ENCODE data around the gene GGACT.

Gene GGACT

GRCh38 chr13:100510208-100510957 lies 78.2 kb downstream of the GGACT start:
- no peak for DNase-seq

- DNase-seq, result no peak
Observed at GRCh38 chr13:100508996-100509395, 79.6 kb downstream of the GGACT start.

GRCh38 chr13:100508455-100508854 lies 80.1 kb downstream of the GGACT start:
- no peak for DNase-seq

- no peak for DNase-seq
Observed at GRCh38 chr13:100506600-100507422, 81.8 kb downstream of the GGACT start.

GRCh38 chr13:100506154-100506553 lies 82.4 kb downstream of the GGACT start:
- DNase-seq, result no peak

GRCh38 chr13:100503622-100504021 lies 85.0 kb downstream of the GGACT start:
- no peak for DNase-seq

- no peak for DNase-seq
Observed at GRCh38 chr13:100502446-100502845, 86.1 kb downstream of the GGACT start.

GRCh38 chr13:100497389-100497788 lies 91.2 kb downstream of the GGACT start:
- no peak for DNase-seq

- DNase-seq, result no peak
Observed at GRCh38 chr13:100495455-100495854, 93.1 kb downstream of the GGACT start.

- no peak for DNase-seq
Observed at GRCh38 chr13:100493418-100493817, 95.2 kb downstream of the GGACT start.

- DNase-seq, result no peak
Observed at GRCh38 chr13:100491164-100491842, 97.3 kb downstream of the GGACT start.

- no peak for DNase-seq
Observed at GRCh38 chr13:100490692-100491091, 97.9 kb downstream of the GGACT start.

- DNase-seq, result no peak
Observed at GRCh38 chr13:100485265-100485664, 103.3 kb downstream of the GGACT start.

- no peak for DNase-seq
Observed at GRCh38 chr13:100484702-100485101, 103.9 kb downstream of the GGACT start.

GRCh38 chr13:100483841-100484381 lies 104.7 kb downstream of the GGACT start:
- no peak for DNase-seq

- no peak for DNase-seq
Observed at GRCh38 chr13:100483139-100483538, 105.5 kb downstream of the GGACT start.

- no peak for DNase-seq
Observed at GRCh38 chr13:100480676-100481075, 107.9 kb downstream of the GGACT start.
